ENCODE measurements around the gene ZMIZ2. TPM values are rescaled to one million over a fixed set of nuclear protein-coding genes. Genes with fewer than 3 reads are reported as not detected.
"Not testable (repeated sequence)": the region's sequence is repeated elsewhere in the genome, so short reads cannot be mapped to it uniquely, and the experiment has no call there.

The ZMIZ2 gene
- total RNA-seq, 2 donors from 2014 or later: 85.6 to 98.2 TPM

DNA sequence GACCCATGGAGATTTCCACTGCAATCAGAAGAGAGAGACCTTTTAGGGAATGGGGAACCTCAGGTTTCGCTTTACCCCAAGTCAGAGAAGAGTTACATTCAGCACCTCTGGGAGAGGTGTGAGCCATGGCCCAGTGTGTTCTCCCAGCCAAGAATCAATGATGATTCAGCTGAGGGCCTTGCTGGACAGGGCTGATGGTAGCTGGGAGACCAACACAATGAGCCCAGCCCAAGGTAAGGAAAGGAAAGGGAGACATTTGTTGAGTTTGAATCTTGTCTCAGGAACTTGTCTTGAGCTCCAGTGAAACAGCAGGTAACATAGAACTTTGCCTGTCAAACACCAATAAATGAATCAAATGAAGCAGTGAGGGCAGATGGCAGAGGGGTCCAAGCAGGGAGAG lies 33.8 kb downstream of the ZMIZ2 start:
- no peak overlapping the region for H3K4me3 ChIP-seq (ENCODE audit: low read length)
- Mint-ChIP-seq H3K4me3 (no peak overlapping the region), H3K9me3 (peaks cover 16% of the 10 kb centered on the region), H3K4me1 (no peaks in the 10 kb centered on the region), H3K36me3 (ENCODE audit: low read depth) (no peaks in the 10 kb centered on the region), H3K27me3 (ENCODE audit: insufficient read depth) (peaks cover 3% of the 10 kb centered on the region), H3K27ac (no peak overlapping the region)
- H3K27me3 ChIP-seq (ENCODE audit: control insufficient read depth, insufficient read depth, low read length, poor library complexity, severe bottlenecking): no peaks in the 10 kb centered on the region
- TF ChIP-seq, protein P1, sequence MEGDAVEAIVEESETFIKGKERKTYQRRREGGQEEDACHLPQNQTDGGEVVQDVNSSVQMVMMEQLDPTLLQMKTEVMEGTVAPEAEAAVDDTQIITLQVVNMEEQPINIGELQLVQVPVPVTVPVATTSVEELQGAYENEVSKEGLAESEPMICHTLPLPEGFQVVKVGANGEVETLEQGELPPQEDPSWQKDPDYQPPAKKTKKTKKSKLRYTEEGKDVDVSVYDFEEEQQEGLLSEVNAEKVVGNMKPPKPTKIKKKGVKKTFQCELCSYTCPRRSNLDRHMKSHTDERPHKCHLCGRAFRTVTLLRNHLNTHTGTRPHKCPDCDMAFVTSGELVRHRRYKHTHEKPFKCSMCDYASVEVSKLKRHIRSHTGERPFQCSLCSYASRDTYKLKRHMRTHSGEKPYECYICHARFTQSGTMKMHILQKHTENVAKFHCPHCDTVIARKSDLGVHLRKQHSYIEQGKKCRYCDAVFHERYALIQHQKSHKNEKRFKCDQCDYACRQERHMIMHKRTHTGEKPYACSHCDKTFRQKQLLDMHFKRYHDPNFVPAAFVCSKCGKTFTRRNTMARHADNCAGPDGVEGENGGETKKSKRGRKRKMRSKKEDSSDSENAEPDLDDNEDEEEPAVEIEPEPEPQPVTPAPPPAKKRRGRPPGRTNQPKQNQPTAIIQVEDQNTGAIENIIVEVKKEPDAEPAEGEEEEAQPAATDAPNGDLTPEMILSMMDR (conservative IDR thresholded peaks at IDR 0.05): no peak
- H3K4me1 ChIP-seq (ENCODE audit: control insufficient read depth, insufficient read depth, low read length): no peaks in the 10 kb centered on the region
- H3K9me3 ChIP-seq (ENCODE audit: control insufficient read depth, low read length): peaks cover 6% of the 10 kb centered on the region
- H3K9ac ChIP-seq (ENCODE audit: extremely low read depth, low read length, poor library complexity, severe bottlenecking): no peak overlapping the region
- DNase-seq: peak; percentile 32
- H3K36me3 ChIP-seq (ENCODE audit: control insufficient read depth, insufficient read depth, low read length): no peaks in the 10 kb centered on the region
- 89 to 94% methylated on average over 1 of the region's 1 CpG for WGBS, 2 experiments (ENCODE audit: insufficient coverage in 1 of 2, insufficient read length in 1 of 2)
- no peak overlapping the region for H3K27ac ChIP-seq (ENCODE audit: low read depth, low read length)

DNA sequence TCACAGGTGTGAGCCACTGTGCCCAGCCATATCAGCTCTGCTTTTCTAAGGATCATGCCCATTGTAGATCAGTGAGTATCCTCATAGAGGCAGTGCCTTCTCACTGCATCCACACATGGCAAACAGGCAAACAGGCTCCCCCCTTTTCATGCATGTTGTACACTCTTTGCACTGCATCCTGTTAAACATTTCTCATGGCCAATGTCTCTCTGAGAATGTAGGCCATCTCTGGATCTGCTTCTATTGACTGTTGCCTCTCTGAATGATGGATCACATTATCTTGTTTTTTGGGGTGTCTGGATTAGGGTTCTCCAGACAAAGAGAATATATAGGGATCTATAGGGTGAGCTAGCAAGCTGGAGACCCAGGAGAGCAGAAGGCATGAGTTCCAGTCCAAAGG lies 34.8 kb downstream of the ZMIZ2 start:
- Histone ChIP-seq H3K27me3 (ENCODE audit: control insufficient read depth, insufficient read depth, low read length, poor library complexity, severe bottlenecking) (no peaks in the 10 kb centered on the region), H3K4me3 (ENCODE audit: low read length) (no peak overlapping the region), H3K4me1 (ENCODE audit: control insufficient read depth, insufficient read depth, low read length) (no peaks in the 10 kb centered on the region), H3K27ac (ENCODE audit: low read depth, low read length) (no peak overlapping the region), H3K9ac (ENCODE audit: extremely low read depth, low read length, poor library complexity, severe bottlenecking) (no peak overlapping the region), H3K36me3 (ENCODE audit: control insufficient read depth, insufficient read depth, low read length) (no peaks in the 10 kb centered on the region), H3K9me3 (ENCODE audit: control insufficient read depth, low read length) (peaks cover 6% of the 10 kb centered on the region)
- Mint-ChIP-seq H3K4me3 (no peak overlapping the region), H3K36me3 (ENCODE audit: low read depth) (no peaks in the 10 kb centered on the region), H3K27me3 (ENCODE audit: insufficient read depth) (peaks cover 3% of the 10 kb centered on the region), H3K4me1 (no peaks in the 10 kb centered on the region), H3K9me3 (peaks cover 16% of the 10 kb centered on the region), H3K27ac (no peak overlapping the region)
- no peak for DNase-seq
- TF ChIP-seq, protein P1 (conservative IDR thresholded peaks at IDR 0.05): no peak

DNA sequence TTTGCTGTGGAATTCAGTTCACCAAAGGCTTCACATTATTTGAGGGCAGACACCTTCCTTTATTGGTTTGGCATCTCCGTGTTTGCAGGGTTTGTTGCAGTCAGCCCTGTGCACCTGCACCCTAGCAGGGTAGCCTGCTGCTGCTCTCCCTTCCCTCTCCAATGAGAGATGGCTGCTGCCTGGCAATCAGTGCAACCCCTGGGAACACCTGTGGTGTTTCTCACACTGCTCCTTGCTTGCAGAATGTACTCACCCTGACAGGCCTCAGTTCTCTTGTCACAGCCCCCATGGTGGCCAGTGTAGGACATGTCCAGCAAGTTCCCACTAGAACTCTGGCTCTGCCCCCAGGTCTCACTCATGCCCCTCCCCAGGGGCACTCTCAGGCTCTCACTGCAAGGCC lies 35.7 kb downstream of the ZMIZ2 start:
- WGBS, 2 experiments (ENCODE audit: insufficient coverage in 1 of 2, insufficient read length in 1 of 2): 75 to 83% methylated on average over 1 of the region's 1 CpG
- Mint-ChIP-seq H3K4me1 (no peaks in the 10 kb centered on the region), H3K9me3 (peaks cover 16% of the 10 kb centered on the region), H3K36me3 (ENCODE audit: low read depth) (no peaks in the 10 kb centered on the region), H3K27me3 (ENCODE audit: insufficient read depth) (peaks cover 3% of the 10 kb centered on the region), H3K27ac (no peak overlapping the region), H3K4me3 (no peak overlapping the region)
- Histone ChIP-seq H3K36me3 (ENCODE audit: control insufficient read depth, insufficient read depth, low read length) (no peaks in the 10 kb centered on the region), H3K27ac (ENCODE audit: low read depth, low read length) (no peak overlapping the region), H3K9me3 (ENCODE audit: control insufficient read depth, low read length) (peaks cover 6% of the 10 kb centered on the region), H3K4me3 (ENCODE audit: low read length) (no peak overlapping the region), H3K9ac (ENCODE audit: extremely low read depth, low read length, poor library complexity, severe bottlenecking) (no peak overlapping the region), H3K4me1 (ENCODE audit: control insufficient read depth, insufficient read depth, low read length) (no peaks in the 10 kb centered on the region), H3K27me3 (ENCODE audit: control insufficient read depth, insufficient read depth, low read length, poor library complexity, severe bottlenecking) (no peaks in the 10 kb centered on the region)
- TF ChIP-seq, protein P1 (conservative IDR thresholded peaks at IDR 0.05): no peak
- no peak for DNase-seq

DNA sequence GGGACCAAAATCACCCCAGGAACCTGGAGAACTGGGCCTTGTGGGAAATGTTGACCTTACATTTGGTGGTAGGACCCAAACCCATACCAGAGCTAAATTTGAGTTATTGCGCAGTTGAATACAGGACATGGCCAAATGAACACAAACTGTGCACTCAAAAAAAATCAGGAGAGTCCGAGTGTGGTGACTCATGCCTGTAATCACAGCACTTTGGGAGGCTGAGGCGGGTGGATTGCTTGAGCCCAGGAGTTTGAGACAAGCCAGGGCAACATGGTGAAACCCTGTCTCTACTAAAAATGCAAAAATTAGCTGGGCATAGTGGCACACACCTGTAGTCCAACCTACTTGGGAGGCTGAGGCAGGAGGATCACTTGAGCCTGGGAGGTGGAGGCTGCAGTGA lies 36.6 kb downstream of the ZMIZ2 start:
- H3K36me3 ChIP-seq (ENCODE audit: control insufficient read depth, insufficient read depth, low read length); H3K27me3 ChIP-seq (ENCODE audit: control insufficient read depth, insufficient read depth, low read length, poor library complexity, severe bottlenecking); H3K27me3 Mint-ChIP-seq (ENCODE audit: insufficient read depth); H3K4me3 ChIP-seq (ENCODE audit: low read length); H3K9me3 ChIP-seq (ENCODE audit: control insufficient read depth, low read length); H3K27ac ChIP-seq (ENCODE audit: low read depth, low read length); H3K4me1 Mint-ChIP-seq; H3K4me3 Mint-ChIP-seq; DNase-seq; H3K36me3 Mint-ChIP-seq (ENCODE audit: low read depth); H3K27ac Mint-ChIP-seq; H3K9ac ChIP-seq (ENCODE audit: extremely low read depth, low read length, poor library complexity, severe bottlenecking); H3K4me1 ChIP-seq (ENCODE audit: control insufficient read depth, insufficient read depth, low read length): not testable (repeated sequence)
- WGBS, 2 experiments (ENCODE audit: insufficient coverage in 1 of 2, insufficient read length in 1 of 2): 90 to 95% methylated on average over 3 of the region's 3 CpGs
- H3K9me3 Mint-ChIP-seq: peaks cover 16% of the 10 kb centered on the region
